Heart left ventricle (tissue), 16 donors: ENCODE measurements around the gene ADAM33. TPM values are rescaled to one million over a fixed set of nuclear protein-coding genes. Genes with fewer than 3 reads are reported as not detected.

Experiments used
- ATAC-seq, 4 donors: fragments of 200-7000 bp; cut with Tn5 transposase; one replicate each; pipeline ENCODE4 v1.9.1; 2020 to 2022; ENCODE audit warnings: moderate library complexity in 4 of 4, mild to moderate bottlenecking in 3 of 4, moderate number of reproducible peaks in 1 of 4
- DNase-seq, 5 donors: peaks; one replicate each; pipeline ENCODE4 v3.0.0-alpha.2; 2020
- H3K27ac ChIP-seq, 12 donors: fragments of 200-600 bp; sonication (generic) in 4 of 12; one replicate each; pipeline versions ENCODE4 v1.5.0 to v1.8.0; 2016 to 2022; ENCODE audit warnings: mild to moderate bottlenecking in 2 of 12
- H3K27me3 ChIP-seq, 9 donors: fragments of 200-600 bp; sonication (generic) in 2 of 9; one replicate each; pipeline versions ENCODE4 v1.5.1 to v1.8.0; 2016 to 2022; ENCODE audit warnings: mild to moderate bottlenecking in 3 of 9
- H3K36me3 ChIP-seq, 9 donors: fragments of 200-600 bp; sonication (generic) in 2 of 9; one replicate each; pipeline versions ENCODE4 v1.5.0 to v1.8.0; 2018 to 2022; ENCODE audit warnings: mild to moderate bottlenecking in 2 of 9
- H3K4me1 ChIP-seq, 12 donors: fragments of 200-600 bp; sonication (generic) in 4 of 12; one replicate each; pipeline versions ENCODE4 v1.5.0 to v1.8.0; 2016 to 2022; ENCODE audit warnings: mild to moderate bottlenecking in 3 of 12
- H3K4me3 ChIP-seq, 12 donors: fragments of 200-600 bp; sonication (generic) in 4 of 12; one replicate each; pipeline versions ENCODE4 v1.5.0 to v1.8.0; 2017 to 2022; ENCODE audit warnings: mild to moderate bottlenecking in 9 of 12, moderate library complexity in 4 of 12
- H3K9me3 ChIP-seq, 12 donors: fragments of 200-600 bp; sonication (generic) in 4 of 12; one replicate each; pipeline versions ENCODE4 v1.5.0 to v1.8.0; 2016 to 2022; ENCODE audit warnings: mild to moderate bottlenecking in 1 of 12
- POLR2A ChIP-seq, 2 donors: fragments of 450-650 bp; IDR thresholded peaks; one replicate each; pipeline ENCODE4 v1.6.1; 2017; ENCODE audit warnings: antibody characterized with exemption in 2 of 2, mild to moderate bottlenecking in 2 of 2, moderate library complexity in 2 of 2
- WGBS, 4 donors: extraction: QIAGEN DNeasy Blood & Tissue Kit in 2 of 4; methylation state at CpG; one replicate each; pipeline versions ENCODE4 v1.1.5 to v1.1.7; 2013 to 2018; 5-methylcytosine and 5-hydroxymethylcytosine counted together
- intact Hi-C, 10 donors: fragments of 100-400 bp; cut with DNase I; formaldehyde crosslinking; loops; one replicate each; pipeline versions ENCODE4 v1.11.1 to v1.14.2; 2022
- polyA plus RNA-seq, 2 donors: library from polyadenylated mRNA; stranded (reverse); fragments of 200-250 nt; gene quantifications; one replicate each; pipeline ENCODE4 v1.2.3, GENCODE V29; 2013
- total RNA-seq, 9 donors: library from RNA; depleted of rRNA in 2 of 9; stranded (reverse); fragments of >200 nt in 2 of 9; fragmentation: NEBNext Ultra II Directional in 3 of 9; extraction: Animal tissue kit (Norgen Biotek cat#: 25700) in 3 of 9; gene quantifications; one replicate each; pipeline versions ENCODE4 v1.1.0 to v1.2.4, GENCODE V29; 2016 to 2023
- TF ChIP-seq, protein P1 (sequence below), 12 donors: fragments of 200-600 bp; sonication (generic) in 4 of 12; IDR thresholded peaks; one replicate each; pipeline versions ENCODE4 v1.5.0 to v1.8.0; 2018 to 2022; ENCODE audit warnings: antibody characterized with exemption in 12 of 12, mild to moderate bottlenecking in 5 of 12
- donor health status: ischemic (EF 13 %, LVEDD 7.1; RV severe dilation, severe dysfunction).
- donor health status: healthy with polysubstance abuse.
- donor health status: DM: no; HTN: yes; CAD: no.
- donor health status: DM: no; HTN: no; CAD: no.
- donor health status: ischemic (EF 25% LVEDD 6.9; RV normal size, moderate dysfunction).
- donor health status: ischemic (EF 25% LVEDD 5.7; RV mildly dilated, moderate dysfunction).
- donor health status: healthy.
- donor health status: DM: yes; HTN: yes; CAD: no.
- donor health status: ischemic (EF 35%, LVEDD 5.7; RV mildly dilated, moderate dysfunction).
- donor health status: nonischemic (EF 11% LVEDD 7.7; RV severe dilation, severe dysfunction).
- donor health status: DM: yes; HTN: yes; CAD: no.
- donor health status: PGD.
- donor health status: ischemic (EF 29% LVEDD 5.4; RV normal size, mild dysfunction).
- donor health status: nonischemic (EF 23%, LVEDD 6.1; RV moderate dilation, normal function).

ADAM33 gene
- total and polyA plus RNA-seq, 11 donors: 2.3 to 21.2 (median 3.5) TPM

DNA sequence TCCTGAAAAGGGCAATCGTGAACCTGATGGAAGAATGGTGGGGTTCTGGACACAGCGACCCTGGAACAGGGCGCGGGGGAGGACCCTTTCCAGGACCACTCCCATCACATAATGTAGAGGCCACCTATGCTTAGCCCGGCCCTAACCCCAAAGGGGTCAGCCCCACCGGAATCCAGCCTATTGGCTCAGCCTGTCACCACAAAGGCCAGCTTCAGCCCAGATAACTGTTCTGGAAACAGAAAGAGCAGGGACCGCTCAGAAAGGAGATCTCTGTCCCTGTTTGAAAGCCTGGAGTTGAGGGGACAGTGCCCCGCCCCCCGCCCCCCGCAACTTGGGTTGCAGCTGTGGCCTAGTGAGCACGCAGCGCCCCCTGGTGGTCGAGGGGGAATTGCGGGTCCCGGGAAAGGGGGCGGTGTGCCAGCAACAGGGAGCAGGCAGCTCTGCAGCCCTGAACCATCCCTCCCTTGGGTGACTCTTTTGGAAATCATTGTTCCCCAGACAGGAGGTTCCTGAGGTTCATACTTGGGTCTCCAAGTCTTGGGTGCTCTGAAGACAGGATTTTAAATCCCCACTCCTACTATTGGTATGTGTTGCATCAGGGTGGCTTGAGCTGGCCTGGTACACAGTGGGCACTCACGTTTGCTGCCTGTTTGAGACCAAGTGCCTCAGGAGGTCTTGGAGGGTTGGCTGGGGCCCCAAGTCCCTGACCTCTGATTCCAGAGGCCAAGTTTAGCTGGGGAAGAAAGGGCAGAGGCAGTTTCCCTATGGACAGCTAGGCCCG, 29.1 kb upstream of the ADAM33 start:
- H3K27me3 ChIP-seq: no peaks in the 10 kb centered on the region
- peak; percentile 29 to 57 (median 43) for ATAC-seq
- WGBS, 4 donors: 34 to 56% (median 37%) methylated on average over 9 to 18 of the region's 18 CpGs
- DNase-seq: peak; percentile 68 to 91 (median 79)
- H3K27ac ChIP-seq: peak overlapping the region in 7 of 12 donors; percentile 13 to 79 (median 30)
- TF ChIP-seq POLR2A (IDR thresholded peaks at IDR 0.05): no peak
- TF ChIP-seq, protein P1, sequence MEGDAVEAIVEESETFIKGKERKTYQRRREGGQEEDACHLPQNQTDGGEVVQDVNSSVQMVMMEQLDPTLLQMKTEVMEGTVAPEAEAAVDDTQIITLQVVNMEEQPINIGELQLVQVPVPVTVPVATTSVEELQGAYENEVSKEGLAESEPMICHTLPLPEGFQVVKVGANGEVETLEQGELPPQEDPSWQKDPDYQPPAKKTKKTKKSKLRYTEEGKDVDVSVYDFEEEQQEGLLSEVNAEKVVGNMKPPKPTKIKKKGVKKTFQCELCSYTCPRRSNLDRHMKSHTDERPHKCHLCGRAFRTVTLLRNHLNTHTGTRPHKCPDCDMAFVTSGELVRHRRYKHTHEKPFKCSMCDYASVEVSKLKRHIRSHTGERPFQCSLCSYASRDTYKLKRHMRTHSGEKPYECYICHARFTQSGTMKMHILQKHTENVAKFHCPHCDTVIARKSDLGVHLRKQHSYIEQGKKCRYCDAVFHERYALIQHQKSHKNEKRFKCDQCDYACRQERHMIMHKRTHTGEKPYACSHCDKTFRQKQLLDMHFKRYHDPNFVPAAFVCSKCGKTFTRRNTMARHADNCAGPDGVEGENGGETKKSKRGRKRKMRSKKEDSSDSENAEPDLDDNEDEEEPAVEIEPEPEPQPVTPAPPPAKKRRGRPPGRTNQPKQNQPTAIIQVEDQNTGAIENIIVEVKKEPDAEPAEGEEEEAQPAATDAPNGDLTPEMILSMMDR (IDR thresholded peaks at IDR 0.05): peak; percentile 87 to 99 (median 98)
- no peaks in the 10 kb centered on the region for H3K9me3 ChIP-seq
- peaks cover 0 to 11% (median 0%) of the 10 kb centered on the region in 9 donors for H3K36me3 ChIP-seq
- peak overlapping the region in 6 of 12 donors; percentile 4 to 50 (median 17) for H3K4me3 ChIP-seq
- H3K4me1 ChIP-seq: peaks cover 0 to 40% (median 11%) of the 10 kb centered on the region in 12 donors
- intact Hi-C loops: loop anchor here (1.0 to 10.0 kb wide), 10 partner anchors 32 to 374 kb away; partner anchors contain the start of gene ADISSP (in 1 of the 10)

DNA sequence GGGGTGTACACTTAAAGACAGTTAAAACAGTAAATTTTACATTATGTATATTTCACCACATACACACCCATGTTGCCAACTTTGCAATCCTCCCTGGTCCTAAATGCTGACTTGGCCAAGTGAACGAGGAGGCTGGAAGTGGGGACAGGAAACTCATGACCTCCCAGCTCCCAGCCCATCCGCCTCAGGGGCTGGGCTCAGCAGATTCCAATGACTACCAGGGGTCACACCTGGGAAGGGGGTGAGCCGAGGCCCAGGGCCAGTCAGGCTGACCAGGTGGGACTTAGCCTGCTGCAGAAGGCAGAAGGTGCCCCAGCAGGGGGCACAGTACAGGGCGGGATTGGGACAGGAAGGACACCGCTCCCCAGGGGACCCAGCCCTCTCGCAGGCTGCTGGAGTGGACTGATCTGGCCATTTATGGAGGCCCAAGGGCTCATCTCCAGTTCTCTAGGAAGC, 28.2 kb upstream of the ADAM33 start:
- intact Hi-C loops: loop anchor here in 7 of 10 donors (1.0 to 10.0 kb wide), 10 partner anchors 31 to 375 kb away; partner anchors contain the start of gene ADISSP (in 1 of the 7)
- ATAC-seq (peak in 3 of 4 donors; percentile 28 to 38 (median 34)), DNase-seq (peak in 3 of 5 donors; percentile 39 to 75 (median 53))
- TF ChIP-seq, protein P1 (IDR thresholded peaks at IDR 0.05): no peak
- TF ChIP-seq POLR2A (IDR thresholded peaks at IDR 0.05): no peak
- H3K4me1 ChIP-seq: peaks cover 0 to 40% (median 11%) of the 10 kb centered on the region in 12 donors
- 42 to 59% (median 48%) methylated on average over 4 to 6 of the region's 6 CpGs for WGBS, 4 donors
- H3K27me3 ChIP-seq: no peaks in the 10 kb centered on the region
- H3K9me3 ChIP-seq: no peaks in the 10 kb centered on the region
- peaks cover 0 to 17% (median 0%) of the 10 kb centered on the region in 9 donors for H3K36me3 ChIP-seq
- H3K27ac ChIP-seq: peak overlapping the region in 7 of 12 donors; percentile 13 to 79 (median 30)
- peak overlapping the region in 5 of 12 donors; percentile 4 to 50 (median 25) for H3K4me3 ChIP-seq

DNA sequence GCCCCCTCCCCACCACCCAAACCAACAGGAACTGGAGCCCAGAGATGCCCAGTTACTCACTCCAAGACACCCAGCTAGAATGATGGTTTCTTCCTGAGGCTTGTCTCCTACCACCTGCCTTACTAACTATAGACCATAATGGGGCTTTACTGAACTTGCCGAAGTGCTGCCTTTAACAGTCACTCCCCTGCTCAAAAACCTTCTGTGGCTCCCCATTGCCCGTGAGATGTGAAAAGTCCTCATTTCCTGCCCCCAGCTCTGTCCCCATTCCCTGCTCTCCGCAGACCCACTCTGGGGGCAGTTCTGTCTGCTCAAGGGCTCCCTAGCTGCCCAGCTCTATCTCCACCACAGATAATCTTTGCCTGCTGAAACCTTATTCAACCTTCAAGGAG, 25.7 kb upstream of the ADAM33 start:
- H3K27ac ChIP-seq: no peak overlapping the region
- no peaks in the 10 kb centered on the region for H3K27me3 ChIP-seq
- H3K36me3 ChIP-seq: peaks cover 0 to 33% (median 0%) of the 10 kb centered on the region in 9 donors
- intact Hi-C loops: loop anchor here in 1 of 10 donors (10.0 kb wide), 1 partner anchor 143 kb away; no protein-coding TSS in a partner anchor
- DNase-seq: no peak
- 93 to 98% (median 95%) methylated on average over 3 of the region's 3 CpGs for WGBS, 4 donors
- TF ChIP-seq, protein P1 (IDR thresholded peaks at IDR 0.05): no peak
- TF ChIP-seq POLR2A (IDR thresholded peaks at IDR 0.05): no peak
- ATAC-seq: no peak
- no peak overlapping the region for H3K4me3 ChIP-seq
- H3K9me3 ChIP-seq: no peaks in the 10 kb centered on the region
- peaks cover 0 to 18% (median 11%) of the 10 kb centered on the region in 12 donors for H3K4me1 ChIP-seq
